ENCODE results near the gene GRIN3B.

GRIN3B gene

GRCh38 chr19:977058-977464 is 23.2 kb upstream of the GRIN3B start:
- H3K4me3 ChIP-seq (replicated peaks; ENCODE audit: insufficient read depth, low read length), result no peak overlapping the region
- TF ChIP-seq REST (IDR thresholded peaks at IDR 0.05; ENCODE audit: insufficient replicate concordance, low read depth) (no peak), GABPA (IDR thresholded peaks at IDR 0.05; ENCODE audit: low read depth) (no peak), CTCF (IDR thresholded peaks at IDR 0.05; ENCODE audit: insufficient read depth, low read length) (no peak), POLR2AphosphoS5 (IDR thresholded peaks at IDR 0.05; ENCODE audit: low read depth) (no peak), SPI1 (IDR thresholded peaks at IDR 0.05; ENCODE audit: borderline replicate concordance, low read depth) (no peak)
- H3K27ac ChIP-seq (replicated peaks), result no peak overlapping the region
- no peak for DNase-seq (ENCODE audit: low read depth in 1 of 2, low spot score in 1 of 2)
- H3K27me3 ChIP-seq (ENCODE audit: insufficient read depth, poor library complexity, severe bottlenecking), result no peaks in the 10 kb centered on the region

- Histone ChIP-seq H3K27me3 (ENCODE audit: insufficient read depth, poor library complexity, severe bottlenecking) (no peaks in the 10 kb centered on the region), H3K27ac (replicated peaks) (no peak overlapping the region), H3K4me3 (replicated peaks; ENCODE audit: insufficient read depth, low read length) (no peak overlapping the region)
- DNase-seq (ENCODE audit: low read depth in 1 of 2, low spot score in 1 of 2), result no peak
- TF ChIP-seq REST (IDR thresholded peaks at IDR 0.05; ENCODE audit: insufficient replicate concordance, low read depth) (no peak), CTCF (IDR thresholded peaks at IDR 0.05; ENCODE audit: insufficient read depth, low read length) (no peak), SPI1 (IDR thresholded peaks at IDR 0.05; ENCODE audit: borderline replicate concordance, low read depth) (no peak), GABPA (IDR thresholded peaks at IDR 0.05; ENCODE audit: low read depth) (no peak), POLR2AphosphoS5 (IDR thresholded peaks at IDR 0.05; ENCODE audit: low read depth) (no peak)
Observed at GRCh38 chr19:979318-979741, 20.9 kb upstream of the GRIN3B start.

- no peak for DNase-seq (ENCODE audit: low read depth in 1 of 2, low spot score in 1 of 2)
- H3K27ac ChIP-seq (replicated peaks), result no peak overlapping the region
- no peaks in the 10 kb centered on the region for H3K27me3 ChIP-seq (ENCODE audit: insufficient read depth, poor library complexity, severe bottlenecking)
- TF ChIP-seq REST (IDR thresholded peaks at IDR 0.05; ENCODE audit: insufficient replicate concordance, low read depth) (no peak), GABPA (IDR thresholded peaks at IDR 0.05; ENCODE audit: low read depth) (no peak), POLR2AphosphoS5 (IDR thresholded peaks at IDR 0.05; ENCODE audit: low read depth) (no peak), SPI1 (IDR thresholded peaks at IDR 0.05; ENCODE audit: borderline replicate concordance, low read depth) (no peak), CTCF (IDR thresholded peaks at IDR 0.05; ENCODE audit: insufficient read depth, low read length) (no peak)
- no peak overlapping the region for H3K4me3 ChIP-seq (replicated peaks; ENCODE audit: insufficient read depth, low read length)
Observed at GRCh38 chr19:980133-980998, 19.9 kb upstream of the GRIN3B start.
